WTC11 (cell line): ENCODE data around the gene MAML2.

Source experiments
- KAT7 ChIP-seq: sonication (generic); formaldehyde crosslinking; IDR thresholded peaks from 2 replicates; pipeline ENCODE4 v1.8.1; 2023; ENCODE audit warnings: missing genetic modification reagents, mild to moderate bottlenecking, borderline replicate concordance
- MYBL2 ChIP-seq: sonication (generic); formaldehyde crosslinking; IDR thresholded peaks from 2 replicates; pipeline ENCODE4 v1.8.1; 2023; ENCODE audit warnings: mild to moderate bottlenecking, moderate library complexity, missing genetic modification reagents
- NR3C1 ChIP-seq: sonication (generic); formaldehyde crosslinking; conservative IDR thresholded peaks from 2 replicates; pipeline ENCODE4 v1.8.1; 2023; ENCODE audit warnings: low read depth, mild to moderate bottlenecking, missing genetic modification reagents
- TEAD4 ChIP-seq: sonication (generic); formaldehyde crosslinking; IDR thresholded peaks from 2 replicates; pipeline ENCODE4 v1.8.0; 2022; ENCODE audit warnings: mild to moderate bottlenecking, missing genetic modification reagents
- TP53 ChIP-seq: sonication (generic); formaldehyde crosslinking; IDR thresholded peaks from 2 replicates; pipeline ENCODE4 v1.8.1; 2023; ENCODE audit warnings: mild to moderate bottlenecking, missing genetic modification reagents
- ZBTB21 ChIP-seq: sonication (generic); formaldehyde crosslinking; IDR thresholded peaks from 2 replicates; pipeline ENCODE4 v1.8.1; 2023; ENCODE audit warnings: mild to moderate bottlenecking, missing genetic modification reagents, borderline replicate concordance
- ZNF121 ChIP-seq: sonication (generic); formaldehyde crosslinking; IDR thresholded peaks from 2 replicates; pipeline ENCODE4 v1.8.0; 2023; ENCODE audit warnings: missing genetic modification reagents
- TF ChIP-seq, protein P1 (sequence below): sonication (generic); formaldehyde crosslinking; IDR thresholded peaks from 2 replicates; pipeline ENCODE4 v1.8.0; 2022; ENCODE audit warnings: mild to moderate bottlenecking, missing genetic modification reagents
- TF ChIP-seq, protein P2 (sequence below): fragments of 200-600 bp; IDR thresholded peaks from 2 replicates; pipeline ENCODE4 v1.8.0; 2022; ENCODE audit warnings: antibody characterized with exemption
- TF ChIP-seq, protein P3 (sequence below): fragments of 250-450 bp; sonication (Bioruptor Pico); IDR thresholded peaks from 2 replicates; pipeline ENCODE4 v1.9.0; 2021; ENCODE audit warnings: moderate library complexity, mild to moderate bottlenecking, inconsistent platforms, borderline replicate concordance
- TF ChIP-seq, protein P4 (sequence below): sonication (generic); formaldehyde crosslinking; IDR thresholded peaks from 2 replicates; pipeline ENCODE4 v1.8.1; 2022; ENCODE audit warnings: low read depth, missing genetic modification reagents, borderline replicate concordance
- TF ChIP-seq, protein P5 (sequence below): sonication (generic); formaldehyde crosslinking; IDR thresholded peaks from 2 replicates; pipeline ENCODE4 v1.8.1; 2023; ENCODE audit warnings: mild to moderate bottlenecking, missing genetic modification reagents
- TF ChIP-seq, protein P6 (sequence below): sonication (generic); formaldehyde crosslinking; IDR thresholded peaks from 2 replicates; pipeline ENCODE4 v1.8.1; 2022; ENCODE audit warnings: mild to moderate bottlenecking, missing genetic modification reagents, moderate library complexity, borderline replicate concordance
- TF ChIP-seq, protein P7 (sequence below): sonication (generic); formaldehyde crosslinking; IDR thresholded peaks from 2 replicates; pipeline ENCODE4 v1.8.0; 2023; ENCODE audit warnings: missing genetic modification reagents

DNA sequence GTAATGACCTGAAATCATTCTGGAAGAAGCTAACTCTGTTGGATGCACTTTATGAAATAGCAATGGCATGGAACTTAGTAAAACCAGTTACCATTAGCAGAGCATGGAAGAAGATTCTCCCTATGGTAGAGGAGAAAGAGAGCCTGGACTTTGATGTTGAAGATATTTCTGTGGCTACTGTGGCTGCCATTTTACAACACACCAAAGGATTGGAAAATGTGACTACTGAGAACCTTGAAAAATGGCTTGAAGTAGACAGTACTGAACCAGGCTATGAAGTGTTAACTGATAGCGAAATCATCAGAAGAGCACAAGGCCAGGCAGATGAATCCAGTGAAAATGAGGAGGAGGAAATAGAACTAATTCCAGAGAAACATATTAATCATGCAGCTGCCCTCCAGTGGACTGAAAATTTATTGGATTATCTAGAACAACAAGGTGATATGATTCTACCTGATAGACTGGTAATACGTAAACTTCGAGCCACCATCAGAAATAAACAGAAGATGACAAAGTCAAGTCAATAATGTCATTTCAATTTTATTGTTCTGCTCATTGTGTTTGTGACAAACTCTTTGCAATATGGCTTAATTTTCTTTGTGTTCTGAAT is 48.8 kb upstream of the MAML2 start:
- TF ChIP-seq, protein P1, sequence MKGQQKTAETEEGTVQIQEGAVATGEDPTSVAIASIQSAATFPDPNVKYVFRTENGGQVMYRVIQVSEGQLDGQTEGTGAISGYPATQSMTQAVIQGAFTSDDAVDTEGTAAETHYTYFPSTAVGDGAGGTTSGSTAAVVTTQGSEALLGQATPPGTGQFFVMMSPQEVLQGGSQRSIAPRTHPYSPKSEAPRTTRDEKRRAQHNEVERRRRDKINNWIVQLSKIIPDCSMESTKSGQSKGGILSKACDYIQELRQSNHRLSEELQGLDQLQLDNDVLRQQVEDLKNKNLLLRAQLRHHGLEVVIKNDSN (CRISPR knock-in tag) = no peak
- TF ChIP-seq, protein P2, sequence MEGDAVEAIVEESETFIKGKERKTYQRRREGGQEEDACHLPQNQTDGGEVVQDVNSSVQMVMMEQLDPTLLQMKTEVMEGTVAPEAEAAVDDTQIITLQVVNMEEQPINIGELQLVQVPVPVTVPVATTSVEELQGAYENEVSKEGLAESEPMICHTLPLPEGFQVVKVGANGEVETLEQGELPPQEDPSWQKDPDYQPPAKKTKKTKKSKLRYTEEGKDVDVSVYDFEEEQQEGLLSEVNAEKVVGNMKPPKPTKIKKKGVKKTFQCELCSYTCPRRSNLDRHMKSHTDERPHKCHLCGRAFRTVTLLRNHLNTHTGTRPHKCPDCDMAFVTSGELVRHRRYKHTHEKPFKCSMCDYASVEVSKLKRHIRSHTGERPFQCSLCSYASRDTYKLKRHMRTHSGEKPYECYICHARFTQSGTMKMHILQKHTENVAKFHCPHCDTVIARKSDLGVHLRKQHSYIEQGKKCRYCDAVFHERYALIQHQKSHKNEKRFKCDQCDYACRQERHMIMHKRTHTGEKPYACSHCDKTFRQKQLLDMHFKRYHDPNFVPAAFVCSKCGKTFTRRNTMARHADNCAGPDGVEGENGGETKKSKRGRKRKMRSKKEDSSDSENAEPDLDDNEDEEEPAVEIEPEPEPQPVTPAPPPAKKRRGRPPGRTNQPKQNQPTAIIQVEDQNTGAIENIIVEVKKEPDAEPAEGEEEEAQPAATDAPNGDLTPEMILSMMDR = no peak
- TF ChIP-seq ZBTB21 (CRISPR knock-in tag) = no peak
- TF ChIP-seq MYBL2 (CRISPR knock-in tag) = no peak
- TF ChIP-seq, protein P3, sequence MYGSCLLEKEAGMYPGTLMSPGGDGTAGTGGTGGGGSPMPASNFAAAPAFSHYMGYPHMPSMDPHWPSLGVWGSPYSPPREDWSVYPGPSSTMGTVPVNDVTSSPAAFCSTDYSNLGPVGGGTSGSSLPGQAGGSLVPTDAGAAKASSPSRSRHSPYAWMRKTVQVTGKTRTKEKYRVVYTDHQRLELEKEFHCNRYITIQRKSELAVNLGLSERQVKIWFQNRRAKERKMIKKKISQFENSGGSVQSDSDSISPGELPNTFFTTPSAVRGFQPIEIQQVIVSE (CRISPR knock-in tag) = no peak
- no peak for TF ChIP-seq NR3C1 (CRISPR knock-in tag)
- no peak for TF ChIP-seq TP53 (CRISPR knock-in tag)
- TF ChIP-seq, protein P4, sequence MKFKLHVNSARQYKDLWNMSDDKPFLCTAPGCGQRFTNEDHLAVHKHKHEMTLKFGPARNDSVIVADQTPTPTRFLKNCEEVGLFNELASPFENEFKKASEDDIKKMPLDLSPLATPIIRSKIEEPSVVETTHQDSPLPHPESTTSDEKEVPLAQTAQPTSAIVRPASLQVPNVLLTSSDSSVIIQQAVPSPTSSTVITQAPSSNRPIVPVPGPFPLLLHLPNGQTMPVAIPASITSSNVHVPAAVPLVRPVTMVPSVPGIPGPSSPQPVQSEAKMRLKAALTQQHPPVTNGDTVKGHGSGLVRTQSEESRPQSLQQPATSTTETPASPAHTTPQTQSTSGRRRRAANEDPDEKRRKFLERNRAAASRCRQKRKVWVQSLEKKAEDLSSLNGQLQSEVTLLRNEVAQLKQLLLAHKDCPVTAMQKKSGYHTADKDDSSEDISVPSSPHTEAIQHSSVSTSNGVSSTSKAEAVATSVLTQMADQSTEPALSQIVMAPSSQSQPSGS = no peak
- TF ChIP-seq, protein P5, sequence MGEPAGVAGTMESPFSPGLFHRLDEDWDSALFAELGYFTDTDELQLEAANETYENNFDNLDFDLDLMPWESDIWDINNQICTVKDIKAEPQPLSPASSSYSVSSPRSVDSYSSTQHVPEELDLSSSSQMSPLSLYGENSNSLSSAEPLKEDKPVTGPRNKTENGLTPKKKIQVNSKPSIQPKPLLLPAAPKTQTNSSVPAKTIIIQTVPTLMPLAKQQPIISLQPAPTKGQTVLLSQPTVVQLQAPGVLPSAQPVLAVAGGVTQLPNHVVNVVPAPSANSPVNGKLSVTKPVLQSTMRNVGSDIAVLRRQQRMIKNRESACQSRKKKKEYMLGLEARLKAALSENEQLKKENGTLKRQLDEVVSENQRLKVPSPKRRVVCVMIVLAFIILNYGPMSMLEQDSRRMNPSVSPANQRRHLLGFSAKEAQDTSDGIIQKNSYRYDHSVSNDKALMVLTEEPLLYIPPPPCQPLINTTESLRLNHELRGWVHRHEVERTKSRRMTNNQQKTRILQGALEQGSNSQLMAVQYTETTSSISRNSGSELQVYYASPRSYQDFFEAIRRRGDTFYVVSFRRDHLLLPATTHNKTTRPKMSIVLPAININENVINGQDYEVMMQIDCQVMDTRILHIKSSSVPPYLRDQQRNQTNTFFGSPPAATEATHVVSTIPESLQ (CRISPR knock-in tag) = no peak
- no peak for TF ChIP-seq KAT7 (CRISPR knock-in tag)
- TF ChIP-seq, protein P6, sequence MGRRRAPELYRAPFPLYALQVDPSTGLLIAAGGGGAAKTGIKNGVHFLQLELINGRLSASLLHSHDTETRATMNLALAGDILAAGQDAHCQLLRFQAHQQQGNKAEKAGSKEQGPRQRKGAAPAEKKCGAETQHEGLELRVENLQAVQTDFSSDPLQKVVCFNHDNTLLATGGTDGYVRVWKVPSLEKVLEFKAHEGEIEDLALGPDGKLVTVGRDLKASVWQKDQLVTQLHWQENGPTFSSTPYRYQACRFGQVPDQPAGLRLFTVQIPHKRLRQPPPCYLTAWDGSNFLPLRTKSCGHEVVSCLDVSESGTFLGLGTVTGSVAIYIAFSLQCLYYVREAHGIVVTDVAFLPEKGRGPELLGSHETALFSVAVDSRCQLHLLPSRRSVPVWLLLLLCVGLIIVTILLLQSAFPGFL (CRISPR knock-in tag) = no peak
- TF ChIP-seq, protein P7, sequence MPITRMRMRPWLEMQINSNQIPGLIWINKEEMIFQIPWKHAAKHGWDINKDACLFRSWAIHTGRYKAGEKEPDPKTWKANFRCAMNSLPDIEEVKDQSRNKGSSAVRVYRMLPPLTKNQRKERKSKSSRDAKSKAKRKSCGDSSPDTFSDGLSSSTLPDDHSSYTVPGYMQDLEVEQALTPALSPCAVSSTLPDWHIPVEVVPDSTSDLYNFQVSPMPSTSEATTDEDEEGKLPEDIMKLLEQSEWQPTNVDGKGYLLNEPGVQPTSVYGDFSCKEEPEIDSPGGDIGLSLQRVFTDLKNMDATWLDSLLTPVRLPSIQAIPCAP (CRISPR knock-in tag) = no peak
- TF ChIP-seq TEAD4 (CRISPR knock-in tag) = no peak
- TF ChIP-seq ZNF121 (CRISPR knock-in tag) = no peak
